OCI-LY1 (cell line): Measurements from ENCODE around the gene NTNG1.

Experiments
- H2AFZ ChIP-seq: fragments of 200-600 bp; sonication (generic), shearing (Covaris generic); 2 replicates; pipeline ENCODE4 v1.6.0; 2014; ENCODE audit warnings: antibody characterized with exemption, mild to moderate bottlenecking, low read length
- H3F3A ChIP-seq: fragments of 200-600 bp; sonication (generic), shearing (Covaris generic); 2 replicates; pipeline ENCODE4 v1.6.0; 2014; ENCODE audit warnings: mild to moderate bottlenecking, antibody characterized with exemption, low read length, moderate library complexity; ENCODE audit not compliant: insufficient read depth
- H3K27ac ChIP-seq: fragments of 200-600 bp; sonication (generic); 2 replicates; pipeline ENCODE4 v1.5.1; 2014; ENCODE audit warnings: low read length, mixed run types, mild to moderate bottlenecking, low read depth; ENCODE audit not compliant: poor library complexity, severe bottlenecking
- H3K27me3 ChIP-seq: fragments of 200-600 bp; sonication (generic); 2 replicates; pipeline ENCODE4 v1.6.0; 2014; ENCODE audit warnings: antibody characterized with exemption, mild to moderate bottlenecking, low read length, moderate library complexity; ENCODE audit not compliant: insufficient read depth
- H3K36me3 ChIP-seq: fragments of 200-600 bp; sonication (generic); 2 replicates; pipeline ENCODE4 v1.6.1; 2014; ENCODE audit warnings: mild to moderate bottlenecking, antibody characterized with exemption, low read length, moderate library complexity, mixed read lengths; ENCODE audit not compliant: insufficient read depth
- H3K4me1 ChIP-seq: fragments of 200-600 bp; sonication (generic); 2 replicates; pipeline ENCODE4 v1.5.1; 2014; ENCODE audit warnings: mild to moderate bottlenecking, low read length, moderate library complexity; ENCODE audit not compliant: insufficient read depth, severe bottlenecking
- H3K4me2 ChIP-seq: fragments of 200-600 bp; sonication (generic), shearing (Covaris generic); 2 replicates; pipeline ENCODE4 v1.6.1; 2014; ENCODE audit warnings: low read length
- H3K4me3 ChIP-seq: fragments of 200-600 bp; sonication (generic); 2 replicates; pipeline ENCODE4 v1.5.1; 2014; ENCODE audit warnings: low read length, low read depth, mild to moderate bottlenecking, mixed read lengths; ENCODE audit not compliant: poor library complexity, severe bottlenecking
- H3K79me2 ChIP-seq: fragments of 200-600 bp; shearing (Covaris generic); 2 replicates; pipeline ENCODE4 v1.6.1; 2016; ENCODE audit warnings: mixed run types, low read length, mixed read lengths; ENCODE audit not compliant: insufficient read depth
- H3K9ac ChIP-seq: fragments of 200-600 bp; sonication (generic), shearing (Covaris generic); 2 replicates; pipeline ENCODE4 v1.6.1; 2014; ENCODE audit warnings: mild to moderate bottlenecking, low read length, mixed read lengths
- H3K9me2 ChIP-seq: fragments of 200-600 bp; sonication (generic), shearing (Covaris generic); 2 replicates; pipeline ENCODE4 v1.6.1; 2014; ENCODE audit warnings: low read depth, mild to moderate bottlenecking, low read length, mixed read lengths
- H3K9me3 ChIP-seq: fragments of 200-600 bp; shearing (Covaris generic); 2 replicates; pipeline ENCODE4 v1.6.1; 2014; ENCODE audit warnings: low read length, mixed read lengths
- H4K20me1 ChIP-seq: fragments of 200-600 bp; sonication (generic), shearing (Covaris generic); 2 replicates; pipeline ENCODE4 v1.6.0; 2016; ENCODE audit warnings: mild to moderate bottlenecking, low read length; ENCODE audit not compliant: insufficient read depth
- CTCF ChIP-seq: fragments of 200-600 bp; sonication (generic), shearing (Covaris generic); IDR thresholded peaks from 2 replicates; pipeline ENCODE4 v1.5.1; 2017; ENCODE audit warnings: mild to moderate bottlenecking, antibody characterized with exemption, low read length, moderate library complexity, mixed read lengths
- EZH2 ChIP-seq: fragments of 200-600 bp; sonication (generic), shearing (Covaris generic); IDR thresholded peaks from 2 replicates; pipeline ENCODE4 v1.8.0; 2017; ENCODE audit warnings: borderline replicate concordance, mixed run types, mild to moderate bottlenecking, antibody characterized with exemption, low read length, moderate library complexity, mixed read lengths

Gene NTNG1

DNA sequence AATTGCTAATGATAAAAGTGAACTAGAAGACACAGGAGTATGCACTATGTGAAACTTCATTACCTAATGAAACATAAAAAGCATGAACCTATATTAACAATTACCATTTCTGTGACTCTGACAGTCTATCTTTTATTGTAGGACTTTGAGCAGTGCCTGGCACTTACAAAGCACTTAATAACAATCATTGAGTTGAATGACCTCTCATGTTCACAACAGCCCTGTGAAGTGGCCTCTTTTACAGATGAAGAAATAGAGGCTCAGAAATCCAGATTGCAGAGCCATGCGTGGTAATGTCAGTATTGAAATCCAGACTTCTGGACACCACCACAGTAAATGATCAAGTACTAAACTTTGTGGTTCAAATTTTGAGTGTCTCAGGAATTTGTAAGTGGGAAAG is 326.4 kb downstream of the NTNG1 start:
- Histone ChIP-seq H3K4me1 (no peaks in the 10 kb centered on the region), H3F3A (no peaks in the 10 kb centered on the region), H3K79me2 (no peaks in the 10 kb centered on the region), H3K9me3 (no peaks in the 10 kb centered on the region), H3K9ac (no peak overlapping the region), H3K27ac (no peak overlapping the region), H3K36me3 (no peaks in the 10 kb centered on the region), H3K4me2 (no peak overlapping the region), H3K9me2 (no peaks in the 10 kb centered on the region), H4K20me1 (no peaks in the 10 kb centered on the region), H3K27me3 (no peaks in the 10 kb centered on the region), H2AFZ (no peak overlapping the region), H3K4me3 (no peak overlapping the region)
- TF ChIP-seq CTCF, result no peak

DNA sequence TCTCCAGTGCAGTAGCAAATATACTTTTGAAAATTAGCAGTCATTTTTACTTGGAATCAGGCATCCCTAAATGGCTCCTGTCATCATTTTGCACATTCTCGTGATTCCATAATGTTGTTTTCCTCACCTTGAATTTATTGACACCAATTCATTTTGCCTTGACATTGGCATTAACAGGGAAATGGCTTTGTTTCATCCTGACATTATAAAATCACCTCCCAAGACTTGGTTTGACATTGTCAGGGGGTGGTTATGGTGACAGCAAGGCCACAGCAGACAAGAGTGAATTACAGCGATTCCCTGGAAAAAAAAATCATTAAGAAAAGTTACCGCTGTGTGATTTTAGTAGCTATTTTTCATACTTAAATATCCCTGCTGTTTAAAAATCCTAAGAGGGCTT is 327.0 kb downstream of the NTNG1 start:
- TF ChIP-seq EZH2 (no peak), CTCF (no peak)
- Histone ChIP-seq H3K4me3 (no peak overlapping the region), H3K9ac (no peak overlapping the region)

GRCh38 chr1:107473065-107473464 is 332.2 kb downstream of the NTNG1 start:
- no peaks in the 10 kb centered on the region for H4K20me1 ChIP-seq
- no peaks in the 10 kb centered on the region for H3K4me1 ChIP-seq
- no peaks in the 10 kb centered on the region for H3K79me2 ChIP-seq
- H3K4me2 ChIP-seq, result no peak overlapping the region
- no peaks in the 10 kb centered on the region for H3K9me2 ChIP-seq
- no peaks in the 10 kb centered on the region for H3K27me3 ChIP-seq
- no peak for TF ChIP-seq EZH2
- no peak for TF ChIP-seq CTCF
- no peaks in the 10 kb centered on the region for H3K9me3 ChIP-seq
- H3K9ac ChIP-seq, result no peak overlapping the region
- no peaks in the 10 kb centered on the region for H3K36me3 ChIP-seq
- H3K27ac ChIP-seq, result no peak overlapping the region
- H3K4me3 ChIP-seq, result no peak overlapping the region
- H2AFZ ChIP-seq, result no peak overlapping the region
- no peaks in the 10 kb centered on the region for H3F3A ChIP-seq

More for the DNA sequence above, 327.0 kb downstream of the NTNG1 start:
- Histone ChIP-seq H3K9me2 (no peaks in the 10 kb centered on the region), H2AFZ (no peak overlapping the region), H3K4me2 (no peak overlapping the region), H4K20me1 (no peaks in the 10 kb centered on the region), H3K4me1 (no peaks in the 10 kb centered on the region), H3K36me3 (no peaks in the 10 kb centered on the region), H3K79me2 (no peaks in the 10 kb centered on the region), H3K9me3 (no peaks in the 10 kb centered on the region), H3F3A (no peaks in the 10 kb centered on the region), H3K27me3 (no peaks in the 10 kb centered on the region), H3K27ac (no peak overlapping the region)
